ENCODE data around the gene ST3GAL3. TPM values are rescaled to one million over a fixed set of nuclear protein-coding genes. Genes with fewer than 3 reads are reported as not detected.

ST3GAL3 gene
- total and polyA plus RNA-seq, 8 donors: 5.6 to 11.4 (median 8.6) TPM

DNA sequence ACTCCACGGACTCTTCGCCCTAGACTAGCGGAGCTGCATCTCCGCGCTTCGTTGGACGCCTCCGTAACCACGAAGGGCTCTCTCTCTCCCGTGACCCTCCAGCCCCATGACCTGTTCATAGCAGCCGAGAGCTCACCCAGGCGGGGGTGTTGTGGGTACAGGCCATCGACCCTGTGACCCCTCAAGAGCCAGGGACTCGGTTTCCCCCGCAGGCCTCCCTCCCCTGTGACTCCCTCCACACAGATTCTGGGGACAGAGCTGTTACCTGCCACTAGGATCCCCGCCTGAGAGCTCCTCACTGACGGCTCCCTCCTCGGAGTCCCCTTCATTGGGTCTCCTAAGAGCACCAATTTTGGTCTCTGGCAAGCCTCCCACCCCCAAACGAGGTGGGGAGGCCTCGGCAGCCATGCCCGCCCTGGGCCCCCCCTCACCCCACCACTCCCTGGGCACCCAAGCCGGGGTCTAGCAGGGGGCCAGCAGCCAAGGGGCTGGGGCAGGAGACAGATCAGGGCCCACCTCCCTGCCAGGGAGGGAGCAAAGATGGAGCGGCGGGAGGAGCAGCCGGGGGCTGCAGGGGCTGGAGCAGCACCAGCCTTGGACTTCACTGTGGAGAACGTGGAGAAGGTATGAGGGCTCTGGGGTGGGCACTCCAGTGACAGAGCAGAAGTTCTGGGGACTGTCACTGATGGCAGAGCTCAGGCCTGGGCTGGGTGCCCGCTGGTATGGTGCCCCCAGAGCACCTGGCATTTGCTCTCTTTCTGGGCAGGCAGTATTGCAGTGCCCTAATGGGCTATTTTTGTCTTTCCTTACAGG, 239.9 kb downstream of the ST3GAL3 start:
- peaks cover 8 to 28% (median 18%) of the 10 kb centered on the region in 3 donors for H3K4me1 ChIP-seq
- peak overlapping the region; percentile 93 to 100 (median 96) for H3K27ac ChIP-seq
- no peaks in the 10 kb centered on the region for H3K9me3 ChIP-seq
- H3K36me3 ChIP-seq: no peaks in the 10 kb centered on the region
- 3% methylated on average over 19 to 27 of the region's 27 CpGs for WGBS, 2 donors
- H3K27me3 ChIP-seq: no peaks in the 10 kb centered on the region
- DNase-seq (peak in 2 of 6 donors; percentile 58 to 66), ATAC-seq (no peak), FAIRE-seq (no peak)
- peak overlapping the region; percentile 55 to 81 (median 72) for H3K4me3 ChIP-seq
- intact Hi-C loops (cut with DNase I): no loop called here
- TF ChIP-seq, protein P1, sequence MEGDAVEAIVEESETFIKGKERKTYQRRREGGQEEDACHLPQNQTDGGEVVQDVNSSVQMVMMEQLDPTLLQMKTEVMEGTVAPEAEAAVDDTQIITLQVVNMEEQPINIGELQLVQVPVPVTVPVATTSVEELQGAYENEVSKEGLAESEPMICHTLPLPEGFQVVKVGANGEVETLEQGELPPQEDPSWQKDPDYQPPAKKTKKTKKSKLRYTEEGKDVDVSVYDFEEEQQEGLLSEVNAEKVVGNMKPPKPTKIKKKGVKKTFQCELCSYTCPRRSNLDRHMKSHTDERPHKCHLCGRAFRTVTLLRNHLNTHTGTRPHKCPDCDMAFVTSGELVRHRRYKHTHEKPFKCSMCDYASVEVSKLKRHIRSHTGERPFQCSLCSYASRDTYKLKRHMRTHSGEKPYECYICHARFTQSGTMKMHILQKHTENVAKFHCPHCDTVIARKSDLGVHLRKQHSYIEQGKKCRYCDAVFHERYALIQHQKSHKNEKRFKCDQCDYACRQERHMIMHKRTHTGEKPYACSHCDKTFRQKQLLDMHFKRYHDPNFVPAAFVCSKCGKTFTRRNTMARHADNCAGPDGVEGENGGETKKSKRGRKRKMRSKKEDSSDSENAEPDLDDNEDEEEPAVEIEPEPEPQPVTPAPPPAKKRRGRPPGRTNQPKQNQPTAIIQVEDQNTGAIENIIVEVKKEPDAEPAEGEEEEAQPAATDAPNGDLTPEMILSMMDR (IDR thresholded peaks at IDR 0.05): no peak

DNA sequence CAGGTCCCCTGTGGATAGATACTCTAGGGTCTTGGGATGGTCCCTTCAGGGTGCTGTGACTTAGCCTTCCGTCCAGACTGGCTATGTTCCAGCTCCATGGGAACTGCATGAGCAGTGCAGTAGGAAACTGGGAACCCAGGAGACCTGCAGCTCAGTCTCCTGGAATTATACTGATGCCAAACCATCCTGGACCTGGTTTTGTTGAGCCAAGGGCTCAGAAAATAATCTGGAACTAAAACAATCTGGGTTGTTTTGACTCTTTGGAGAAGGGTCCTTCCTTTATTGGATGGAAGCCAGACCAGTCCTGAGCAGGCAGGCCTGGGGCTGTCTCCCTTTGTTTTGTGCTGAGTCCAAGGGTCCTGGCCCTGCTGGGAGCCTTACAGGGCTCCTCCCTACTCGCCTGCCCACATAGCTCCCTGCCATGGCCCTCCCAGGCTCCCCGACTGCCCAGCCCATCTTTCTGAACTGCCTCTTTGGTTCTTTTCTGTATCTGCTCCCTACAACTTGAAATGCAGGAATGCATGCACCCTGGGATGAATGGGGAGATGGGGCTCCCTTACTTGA, 240.6 kb downstream of the ST3GAL3 start:
- Histone ChIP-seq H3K27me3 (no peaks in the 10 kb centered on the region), H3K9me3 (no peaks in the 10 kb centered on the region), H3K4me3 (peak overlapping the region in 3 of 4 donors; percentile 55 to 78 (median 65)), H3K36me3 (no peaks in the 10 kb centered on the region), H3K27ac (no peak overlapping the region), H3K4me1 (peaks cover 8 to 28% (median 18%) of the 10 kb centered on the region in 3 donors)
- ATAC-seq (no peak), FAIRE-seq (no peak), DNase-seq (no peak)
- WGBS, 2 donors: 27 to 35% methylated on average over 3 of the region's 3 CpGs
- intact Hi-C loops (cut with DNase I): no loop called here
- TF ChIP-seq, protein P1 (IDR thresholded peaks at IDR 0.05): no peak

DNA sequence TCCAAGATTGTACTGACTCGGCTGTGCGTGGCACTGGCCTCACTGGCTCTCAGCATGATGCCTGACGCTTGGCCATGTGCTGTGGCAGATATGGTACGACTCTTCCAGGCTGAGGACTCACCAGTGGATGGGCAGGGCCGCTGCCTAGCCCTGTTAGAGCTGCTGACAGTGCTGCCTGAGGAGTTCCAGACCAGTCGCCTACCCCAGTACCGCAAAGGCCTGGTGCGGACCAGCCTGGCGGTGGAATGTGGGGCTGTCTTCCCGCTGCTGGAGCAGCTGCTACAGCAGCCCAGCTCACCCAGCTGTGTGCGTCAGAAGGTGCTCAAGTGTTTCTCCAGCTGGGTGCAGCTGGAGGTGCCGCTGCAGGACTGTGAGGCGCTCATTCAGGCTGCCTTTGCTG, 242.3 kb downstream of the ST3GAL3 start:
- Histone ChIP-seq H3K27ac (no peak overlapping the region), H3K4me3 (no peak overlapping the region), H3K36me3 (no peaks in the 10 kb centered on the region), H3K9me3 (no peaks in the 10 kb centered on the region), H3K4me1 (peaks cover 8 to 26% (median 18%) of the 10 kb centered on the region in 3 donors), H3K27me3 (no peaks in the 10 kb centered on the region)
- intact Hi-C loops (cut with DNase I): no loop called here
- ATAC-seq (no peak), FAIRE-seq (no peak), DNase-seq (peak in 1 of 6 donors; percentile 40)
- TF ChIP-seq, protein P1 (IDR thresholded peaks at IDR 0.05): no peak
- 89 to 92% methylated on average over 13 of the region's 13 CpGs for WGBS, 2 donors

- TF ChIP-seq, protein P1 (IDR thresholded peaks at IDR 0.05): no peak
- no peak for FAIRE-seq
- intact Hi-C loops (cut with DNase I): no loop called here
- no peak overlapping the region for H3K27ac ChIP-seq
- WGBS, 2 donors: 84 to 90% methylated on average over 4 of the region's 4 CpGs
- H3K27me3 ChIP-seq: no peaks in the 10 kb centered on the region
- H3K4me1 ChIP-seq: peaks cover 4 to 15% (median 9%) of the 10 kb centered on the region in 3 donors
- no peaks in the 10 kb centered on the region for H3K9me3 ChIP-seq
- no peak for ATAC-seq
- H3K36me3 ChIP-seq: no peaks in the 10 kb centered on the region
- DNase-seq: no peak
- no peak overlapping the region for H3K4me3 ChIP-seq
Observed at GRCh38 chr1:43951021-43951985, 244.0 kb downstream of the ST3GAL3 start.
